GM12878 (cell line): ENCODE data around the gene CFLAR.

Experiments used
- SMC3 ChIP-seq: IDR thresholded peaks from 2 replicates; pipeline ENCODE4 v1.6.1; 2011; ENCODE audit warnings: low read length, improper control_type of control experiment, borderline replicate concordance
- ZBTB40 ChIP-seq: fragments of 450-650 bp; IDR thresholded peaks from 2 replicates; pipeline ENCODE4 v1.6.1; 2016; ENCODE audit warnings: mild to moderate bottlenecking, moderate library complexity, borderline replicate concordance

- no peak for TF ChIP-seq SMC3
- TF ChIP-seq ZBTB40, result no peak
Measured at GRCh38 chr2:201148434-201148990, 32.5 kb downstream of the CFLAR start.
